Mucosa of gallbladder (tissue), 1 donor: ENCODE data around the gene LRBA. TPM values are rescaled to one million over a fixed set of nuclear protein-coding genes. Genes with fewer than 3 reads are reported as not detected.
"Not testable (repeated sequence)": the region's sequence is repeated elsewhere in the genome, so short reads cannot be mapped to it uniquely, and the experiment has no call there.

Source experiments
- DNase-seq: peaks from one replicate; pipeline ENCODE4 v3.0.0-alpha.2; 2020; ENCODE audit warnings: low spot score
- total RNA-seq: library from RNA; stranded (reverse); gene quantifications from one replicate; pipeline ENCODE4 v1.2.1, GENCODE V29; 2021
- donor health status: DM: no; HTN: no; CAD: no.

The LRBA gene
- total RNA-seq, 1 donor from 2014 or later: 64.4 TPM

- DNase-seq: no peak
These were observed 38.5 kb downstream of the LRBA start for GRCh38 chr4:150976478-150977118.

- no peak for DNase-seq
These were observed 40.3 kb downstream of the LRBA start for GRCh38 chr4:150974750-150975149.

GRCh38 chr4:150974252-150974640, 40.8 kb downstream of the LRBA start:
- DNase-seq: no peak

- DNase-seq: no peak
These were observed 41.3 kb downstream of the LRBA start for GRCh38 chr4:150973626-150974251.

DNA sequence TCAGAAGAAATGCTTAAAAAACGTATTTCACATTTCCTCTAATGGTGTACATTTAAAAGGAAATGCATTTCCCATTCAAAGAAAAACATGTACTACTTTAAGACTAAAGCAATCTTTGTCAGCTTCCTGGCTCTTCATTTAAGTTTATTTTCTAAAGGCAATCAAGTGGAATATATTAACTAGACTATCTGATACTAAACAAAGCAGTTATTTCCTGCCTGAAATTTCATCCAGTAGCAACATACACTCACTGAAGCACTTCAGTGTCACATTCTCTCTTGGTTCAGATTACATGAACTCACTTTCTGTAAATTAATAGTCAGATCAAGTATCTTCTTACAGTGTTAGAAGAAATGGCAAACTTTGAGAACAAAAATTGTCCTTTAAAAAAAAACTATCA, 42.5 kb downstream of the LRBA start:
- no peak for DNase-seq

DNA sequence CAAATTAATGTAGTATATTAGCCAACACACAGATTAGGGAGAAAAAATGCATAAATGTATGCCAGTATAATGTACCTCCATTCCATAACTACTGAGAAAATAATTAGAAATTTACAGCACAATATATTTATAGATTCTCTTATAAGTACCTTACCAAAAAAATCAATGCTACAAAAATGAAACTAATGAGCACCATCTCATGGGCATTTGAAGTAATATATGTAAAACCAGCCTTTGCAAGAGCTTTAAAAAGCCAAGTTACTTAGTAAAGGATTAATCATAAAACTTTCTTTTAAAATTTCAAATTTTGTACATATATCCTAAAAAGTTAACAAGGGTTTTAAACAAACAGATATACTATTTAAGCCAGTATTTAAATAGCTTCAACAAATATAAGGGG, 43.2 kb downstream of the LRBA start:
- no peak for DNase-seq

- DNase-seq: no peak
These were observed 44.4 kb downstream of the LRBA start for GRCh38 chr4:150970685-150971151.

DNA sequence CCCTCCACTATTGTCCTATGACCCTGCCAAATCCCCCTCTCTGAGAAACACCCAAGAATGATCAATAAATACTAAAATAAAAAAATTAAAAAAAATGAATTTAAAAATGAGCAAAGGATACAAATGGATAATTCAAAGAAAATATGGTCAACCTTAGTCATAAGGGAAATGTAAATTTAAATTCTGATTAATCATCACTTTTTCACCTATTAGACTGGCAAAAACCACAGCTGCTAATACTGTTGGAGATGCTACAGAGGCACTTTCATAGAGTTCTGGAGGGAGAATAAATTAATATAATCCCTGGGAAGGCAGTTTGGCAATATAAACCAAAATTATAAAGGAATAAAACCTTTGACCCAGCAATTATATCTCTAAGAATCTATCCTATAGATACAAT, 50.3 kb downstream of the LRBA start:
- no peak for DNase-seq

DNA sequence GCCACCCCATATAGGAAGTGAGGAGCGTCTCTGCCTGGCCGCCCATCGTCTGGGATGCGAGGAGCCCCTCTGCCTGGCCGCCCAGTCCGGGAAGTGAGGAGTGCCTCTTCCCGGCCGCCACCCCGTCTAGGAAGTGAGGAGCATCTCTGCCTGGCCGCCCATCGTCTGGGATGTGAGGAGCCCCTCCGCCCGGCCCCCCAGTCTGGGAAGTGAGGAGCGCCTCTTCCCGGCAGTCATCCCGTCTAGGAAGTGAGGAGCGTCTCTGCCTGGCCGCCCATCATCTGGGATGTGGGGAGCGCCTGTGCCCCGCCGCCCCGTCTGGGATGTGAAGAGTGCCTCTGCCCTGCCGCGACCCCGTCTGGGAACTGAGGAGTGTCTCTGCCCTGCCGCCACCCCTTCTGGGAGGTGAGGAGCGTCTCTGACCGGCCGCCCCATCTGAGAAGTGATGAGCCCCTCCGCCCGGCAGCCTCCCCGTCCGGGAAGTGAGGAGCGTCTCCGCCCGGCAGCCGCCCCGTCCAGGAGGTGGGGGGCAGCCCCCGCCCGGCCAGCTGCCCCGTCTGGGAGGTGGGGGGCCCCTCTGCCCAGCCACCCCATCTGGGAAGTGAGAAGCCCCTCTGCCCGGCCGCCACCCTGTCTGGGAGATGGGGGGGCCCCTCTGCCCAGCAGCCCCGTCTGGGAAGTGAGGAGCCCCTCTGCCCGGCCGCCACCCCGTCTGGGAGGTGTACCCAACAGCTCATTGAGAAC, 51.3 kb downstream of the LRBA start:
- not testable (repeated sequence) for DNase-seq

- no peak for DNase-seq
These were observed 52.8 kb downstream of the LRBA start for GRCh38 chr4:150962245-150962644.

GRCh38 chr4:150961566-150961965, 53.5 kb downstream of the LRBA start:
- no peak for DNase-seq

DNA sequence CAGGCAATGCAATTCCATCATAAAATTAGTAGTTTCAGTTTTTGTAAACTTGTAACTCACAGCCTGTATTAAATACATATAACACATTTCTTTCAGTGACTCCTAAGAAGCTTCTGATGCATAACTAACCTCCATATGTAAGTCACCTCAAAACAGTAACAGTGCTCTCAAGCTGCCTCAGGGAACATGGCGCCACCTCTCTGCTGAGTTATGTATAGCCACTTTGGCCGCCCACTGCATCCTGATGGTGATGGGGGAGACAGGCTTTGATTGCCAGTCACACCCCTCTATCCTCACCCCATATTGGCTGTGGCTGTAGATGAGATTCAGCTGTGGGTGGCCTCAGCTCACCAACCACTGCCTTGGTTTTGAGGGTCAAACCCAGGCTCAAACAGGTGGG, 54.3 kb downstream of the LRBA start:
- no peak for DNase-seq

GRCh38 chr4:150960079-150960478, 55.0 kb downstream of the LRBA start:
- no peak for DNase-seq

DNA sequence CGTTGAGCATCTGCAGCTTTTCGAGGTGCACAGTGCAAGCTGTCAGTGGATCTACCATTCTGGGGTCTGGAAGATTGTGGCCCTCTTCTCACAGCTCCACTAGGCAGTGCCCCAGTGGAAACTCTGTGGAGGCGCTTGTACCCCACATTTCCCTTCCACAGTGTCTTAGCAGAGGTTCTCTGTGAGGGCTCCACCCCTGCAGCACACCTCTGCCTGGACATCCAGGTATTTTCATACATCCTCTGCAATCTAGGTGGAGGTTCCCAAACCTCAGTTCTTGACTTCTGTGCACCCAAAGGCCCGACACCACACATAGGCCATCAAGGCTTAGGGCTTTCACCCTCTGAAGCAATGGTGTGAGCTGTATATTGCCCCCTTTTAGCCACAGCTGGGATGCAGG, 57.1 kb downstream of the LRBA start:
- DNase-seq: not testable (repeated sequence)

DNA sequence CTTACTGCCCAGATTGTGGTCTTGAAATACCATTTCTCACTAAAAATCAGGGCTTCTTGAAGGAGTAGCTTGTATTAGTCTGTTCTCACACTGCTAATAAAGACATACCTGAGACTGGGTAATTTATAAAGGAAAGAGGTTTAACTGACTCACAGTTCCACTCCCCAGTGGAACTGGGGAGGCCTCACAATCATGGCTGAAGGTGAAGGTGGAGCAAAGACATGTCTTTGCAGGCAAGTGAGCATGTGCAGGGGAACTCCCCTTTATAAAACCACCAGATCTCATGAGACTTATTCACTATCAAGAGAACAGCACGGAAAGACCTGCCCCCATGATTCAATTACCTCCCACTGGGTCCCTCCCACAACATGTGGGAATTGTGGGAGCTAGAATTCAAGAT, 58.0 kb downstream of the LRBA start:
- DNase-seq: not testable (repeated sequence)

GRCh38 chr4:150953916-150954315, 61.2 kb downstream of the LRBA start:
- not testable (repeated sequence) for DNase-seq

DNA sequence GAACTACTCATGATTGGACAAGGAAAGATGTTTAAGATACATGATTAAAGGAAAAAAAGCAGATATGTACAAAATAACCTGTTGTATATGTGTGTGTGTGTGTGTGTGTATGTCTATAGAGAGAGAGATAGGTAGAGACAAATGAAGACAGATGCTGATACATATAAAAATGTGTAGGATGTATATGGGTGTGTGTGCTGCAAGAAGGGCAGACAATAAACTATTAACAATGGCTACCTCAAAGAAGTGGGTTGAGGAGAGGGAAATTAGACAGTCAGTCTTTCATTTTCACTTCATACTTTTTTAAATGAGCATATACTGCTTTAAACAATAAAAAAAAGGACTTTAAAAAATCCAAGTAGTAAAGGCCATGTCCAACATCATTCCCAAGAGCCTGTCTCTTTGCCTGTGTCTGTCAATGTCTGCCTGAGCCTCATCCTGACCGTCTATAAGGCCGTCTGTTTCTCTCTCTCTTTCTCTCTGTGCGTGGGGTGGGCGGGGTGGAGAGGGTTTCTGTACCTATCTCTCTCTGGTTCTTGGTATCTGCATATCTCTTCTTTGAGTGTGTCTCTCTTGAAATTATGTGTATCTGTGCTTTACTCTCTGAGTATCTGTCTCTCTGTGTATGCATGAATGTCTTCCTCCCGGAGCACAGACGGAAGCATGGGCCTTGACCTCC, 62.8 kb downstream of the LRBA start:
- DNase-seq: no peak

DNA sequence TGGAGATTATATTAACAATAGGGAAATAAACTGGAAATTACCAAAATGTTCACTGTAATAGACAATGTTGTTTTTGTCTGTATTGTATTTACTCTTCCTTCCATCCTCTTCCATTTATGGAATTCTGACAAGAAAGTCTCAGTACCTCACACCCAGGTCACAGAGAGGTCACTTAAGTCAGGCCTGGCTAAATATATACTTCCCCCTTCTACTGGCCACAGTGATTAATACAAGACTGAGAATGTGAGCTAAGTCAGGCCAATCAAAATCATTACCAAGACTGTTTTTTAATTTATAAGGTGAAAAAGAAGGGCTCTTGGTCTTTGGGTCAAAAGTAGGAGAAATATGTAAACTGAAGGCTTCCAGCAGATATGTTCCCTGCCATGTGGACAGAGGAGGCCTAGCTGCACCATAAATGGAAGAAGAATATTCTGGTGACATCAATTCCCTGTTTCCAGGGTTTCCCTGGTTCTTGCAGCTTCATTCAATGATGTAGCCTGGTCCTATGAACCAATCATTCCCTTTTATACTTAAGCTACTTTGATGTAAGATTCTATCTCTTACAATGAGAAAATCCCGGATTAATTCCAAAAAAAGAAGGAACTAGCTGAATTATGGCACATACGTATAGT, 64.3 kb downstream of the LRBA start:
- no peak for DNase-seq

GRCh38 chr4:150949943-150950342, 65.1 kb downstream of the LRBA start:
- no peak for DNase-seq

DNA sequence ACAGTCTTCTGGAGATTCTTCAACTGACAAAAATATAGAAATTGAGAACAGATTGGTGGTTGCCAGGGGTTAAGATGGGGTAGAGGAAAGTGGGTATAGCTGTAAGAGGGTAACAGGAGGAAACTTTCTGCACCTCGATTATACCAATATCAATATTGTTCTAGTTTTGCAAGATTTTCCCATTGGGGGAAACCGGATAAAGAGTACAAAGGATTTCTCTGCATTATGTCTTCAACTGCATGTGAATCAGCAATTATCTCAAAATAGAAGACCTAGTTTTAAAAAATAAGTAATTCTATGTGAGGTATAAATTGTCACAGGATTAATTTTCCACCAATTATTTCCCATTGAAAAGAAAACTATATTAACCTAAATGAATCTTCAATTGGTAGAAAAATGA, 65.7 kb downstream of the LRBA start:
- DNase-seq: no peak

DNA sequence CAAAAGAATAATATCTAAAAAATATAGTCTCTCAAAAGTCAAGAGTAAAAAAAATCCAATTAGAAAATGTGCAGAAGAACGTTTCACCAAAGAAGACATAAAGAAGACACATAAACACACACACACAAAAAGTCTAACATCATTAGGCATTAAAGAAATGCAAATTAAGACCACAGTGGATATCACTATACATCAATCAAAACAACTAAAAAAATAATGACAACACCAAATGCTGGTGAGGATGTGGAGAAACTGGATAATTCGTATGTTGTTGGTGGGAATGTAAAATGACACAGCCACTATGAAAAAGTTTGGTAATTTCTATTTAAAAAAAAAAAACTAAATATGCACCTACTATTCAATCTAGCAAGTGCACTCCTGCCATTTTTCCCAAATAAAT, 66.4 kb downstream of the LRBA start:
- DNase-seq: no peak

- no peak for DNase-seq
These were observed 67.0 kb downstream of the LRBA start for GRCh38 chr4:150948074-150948473.
